Activated CD8-positive, alpha-beta T cell treated with anti-CD3 and anti-CD28 coated beads, Interleukin-2, amount 10 ng/mL, durations not matched to agents 7 days and 5 days (primary cell): ENCODE results near the gene FGF7. TPM values are rescaled to one million over a fixed set of nuclear protein-coding genes. Genes with fewer than 3 reads are reported as not detected.
A peak's percentile ranks its signal among the peaks of the same experiment; 100 is the strongest.
"Not testable (repeated sequence)": the region's sequence is repeated elsewhere in the genome, so short reads cannot be mapped to it uniquely, and the experiment has no call there.

ENCODE experiments used
- ATAC-seq: fragments of 150-1000 bp; cut with Tn5 transposase; one replicate; pipeline ENCODE4 v1.10.0; 2021; ENCODE audit warnings: moderate library complexity
- CTCF ChIA-PET: fragments of 350-600 bp; sonication (Branson Sonifier 250); formaldehyde crosslinking; loops from one replicate; lab custom pipeline; 2021; ENCODE audit warnings: antibody characterized with exemption; lab: Charles Lee
- POLR2A ChIA-PET: fragments of 350-600 bp; sonication (Branson Sonifier 250); formaldehyde crosslinking; loops from one replicate; lab custom pipeline; 2021; ENCODE audit warnings: antibody characterized with exemption; lab: Charles Lee
- DNase-seq: peaks from one replicate; pipeline ENCODE4 v3.0.0-alpha.2; 2020
- H3K27ac Mint-ChIP-seq: one replicate; pipeline ENCODE4 v1.8.0; 2021; ENCODE audit warnings: mild to moderate bottlenecking, mixed read lengths
- H3K27me3 Mint-ChIP-seq: one replicate; pipeline ENCODE4 v1.8.0; 2021; ENCODE audit warnings: low read depth, mixed read lengths
- H3K36me3 Mint-ChIP-seq: one replicate; pipeline ENCODE4 v1.8.0; 2021; ENCODE audit warnings: low read depth, mixed read lengths
- H3K4me1 Mint-ChIP-seq: one replicate; pipeline ENCODE4 v1.8.0; 2021; ENCODE audit warnings: low read depth, mixed read lengths
- H3K4me3 Mint-ChIP-seq: one replicate; pipeline ENCODE4 v1.8.0; 2021; ENCODE audit warnings: mild to moderate bottlenecking, mixed read lengths
- H3K9me3 Mint-ChIP-seq: one replicate; pipeline ENCODE4 v1.8.0; 2022; ENCODE audit warnings: mixed read lengths; ENCODE audit not compliant: insufficient read depth
- total RNA-seq, 2 experiments: library from RNA; stranded (reverse); gene quantifications; one replicate each; pipeline ENCODE4 v1.2.3, GENCODE V29; 2021

Gene FGF7
- total RNA-seq, 2 experiments from 2014 or later = 0.11 TPM; not detected in 1

- DNase-seq (no peak), ATAC-seq (no peak)
- POLR2A ChIA-PET = no interaction called here
- CTCF ChIA-PET = no interaction called here
- peaks cover 6% of the 10 kb centered on the region for H3K27me3 Mint-ChIP-seq
- H3K4me3 Mint-ChIP-seq = no peak overlapping the region
- H3K4me1 Mint-ChIP-seq = no peaks in the 10 kb centered on the region
- H3K36me3 Mint-ChIP-seq = no peaks in the 10 kb centered on the region
- no peak overlapping the region for H3K27ac Mint-ChIP-seq
- no peaks in the 10 kb centered on the region for H3K9me3 Mint-ChIP-seq
Measured at GRCh38 chr15:49441356-49441755, 18.3 kb downstream of the FGF7 start.

- DNase-seq (no peak), ATAC-seq (no peak)
- Mint-ChIP-seq H3K27me3 (peaks cover 7% of the 10 kb centered on the region), H3K4me1 (no peaks in the 10 kb centered on the region), H3K36me3 (no peaks in the 10 kb centered on the region), H3K9me3 (no peaks in the 10 kb centered on the region), H3K27ac (no peak overlapping the region), H3K4me3 (no peak overlapping the region)
- ChIA-PET POLR2A (no interaction called here), CTCF (no interaction called here)
Measured at GRCh38 chr15:49441816-49442215, 18.8 kb downstream of the FGF7 start.

GRCh38 chr15:49452595-49452994, 29.6 kb downstream of the FGF7 start:
- no peak overlapping the region for H3K4me3 Mint-ChIP-seq
- no peak overlapping the region for H3K27ac Mint-ChIP-seq
- CTCF ChIA-PET = no interaction called here
- H3K4me1 Mint-ChIP-seq = no peaks in the 10 kb centered on the region
- ATAC-seq (no peak), DNase-seq (no peak)
- H3K9me3 Mint-ChIP-seq = no peaks in the 10 kb centered on the region
- POLR2A ChIA-PET = no interaction called here
- H3K36me3 Mint-ChIP-seq = no peaks in the 10 kb centered on the region
- peaks cover 19% of the 10 kb centered on the region for H3K27me3 Mint-ChIP-seq

GRCh38 chr15:49456166-49456565, 33.1 kb downstream of the FGF7 start:
- ChIA-PET CTCF (interaction anchor here (1.1 kb wide), 1 partner anchor 15 kb away, joined by 3 read pairs; no protein-coding TSS in a partner anchor), POLR2A (no interaction called here)
- ATAC-seq = no peak
- H3K27ac Mint-ChIP-seq = no peak overlapping the region
- H3K27me3 Mint-ChIP-seq = peaks cover 21% of the 10 kb centered on the region
- H3K4me1 Mint-ChIP-seq = no peaks in the 10 kb centered on the region
- H3K36me3 Mint-ChIP-seq = no peaks in the 10 kb centered on the region
- no peak overlapping the region for H3K4me3 Mint-ChIP-seq
- DNase-seq = no peak
- H3K9me3 Mint-ChIP-seq = no peaks in the 10 kb centered on the region

- H3K4me1 Mint-ChIP-seq = no peaks in the 10 kb centered on the region
- POLR2A ChIA-PET = no interaction called here
- DNase-seq (no peak), ATAC-seq (no peak)
- CTCF ChIA-PET = no interaction called here
- H3K27me3 Mint-ChIP-seq = peaks cover 21% of the 10 kb centered on the region
- H3K9me3 Mint-ChIP-seq = no peaks in the 10 kb centered on the region
- H3K36me3 Mint-ChIP-seq = no peaks in the 10 kb centered on the region
- no peak overlapping the region for H3K27ac Mint-ChIP-seq
- H3K4me3 Mint-ChIP-seq = no peak overlapping the region
Measured at GRCh38 chr15:49458145-49458544, 35.1 kb downstream of the FGF7 start.

- H3K36me3 Mint-ChIP-seq = no peaks in the 10 kb centered on the region
- ATAC-seq (no peak), DNase-seq (no peak)
- ChIA-PET CTCF (interaction anchor here (1.6 kb wide), 1 partner anchor 11 kb away, joined by 3 read pairs; no protein-coding TSS in a partner anchor), POLR2A (no interaction called here)
- H3K9me3 Mint-ChIP-seq = no peaks in the 10 kb centered on the region
- H3K27ac Mint-ChIP-seq = no peak overlapping the region
- H3K4me1 Mint-ChIP-seq = no peaks in the 10 kb centered on the region
- no peak overlapping the region for H3K4me3 Mint-ChIP-seq
- H3K27me3 Mint-ChIP-seq = peaks cover 18% of the 10 kb centered on the region
Measured at GRCh38 chr15:49460411-49460941, 37.4 kb downstream of the FGF7 start.

- peaks cover 6% of the 10 kb centered on the region for H3K4me1 Mint-ChIP-seq
- CTCF ChIA-PET = interaction anchor here (2.0 kb wide), 1 partner anchor 9 kb away, joined by 10 read pairs; no protein-coding TSS in a partner anchor
- H3K27ac Mint-ChIP-seq = no peak overlapping the region
- ATAC-seq (no peak), DNase-seq (no peak)
- H3K4me3 Mint-ChIP-seq = no peak overlapping the region
- no peaks in the 10 kb centered on the region for H3K9me3 Mint-ChIP-seq
- POLR2A ChIA-PET = no interaction called here
- H3K36me3 Mint-ChIP-seq = no peaks in the 10 kb centered on the region
- peaks cover 11% of the 10 kb centered on the region for H3K27me3 Mint-ChIP-seq
Measured at GRCh38 chr15:49462232-49462844, 39.3 kb downstream of the FGF7 start.

- ChIA-PET CTCF (no interaction called here), POLR2A (no interaction called here)
- no peaks in the 10 kb centered on the region for H3K9me3 Mint-ChIP-seq
- no peak overlapping the region for H3K4me3 Mint-ChIP-seq
- no peaks in the 10 kb centered on the region for H3K36me3 Mint-ChIP-seq
- peaks cover 11% of the 10 kb centered on the region for H3K27me3 Mint-ChIP-seq
- ATAC-seq (no peak), DNase-seq (no peak)
- H3K27ac Mint-ChIP-seq = no peak overlapping the region
- peaks cover 6% of the 10 kb centered on the region for H3K4me1 Mint-ChIP-seq
Measured at GRCh38 chr15:49464522-49464921, 41.5 kb downstream of the FGF7 start.

GRCh38 chr15:49466119-49466518, 43.1 kb downstream of the FGF7 start:
- no peaks in the 10 kb centered on the region for H3K36me3 Mint-ChIP-seq
- POLR2A ChIA-PET = no interaction called here
- DNase-seq = no peak
- no peak overlapping the region for H3K27ac Mint-ChIP-seq
- H3K9me3 Mint-ChIP-seq = no peaks in the 10 kb centered on the region
- peaks cover 6% of the 10 kb centered on the region for H3K4me1 Mint-ChIP-seq
- ATAC-seq = no peak
- no peaks in the 10 kb centered on the region for H3K27me3 Mint-ChIP-seq
- CTCF ChIA-PET = interaction anchor here (0.6 kb wide), 1 partner anchor 613 kb away, joined by 3 read pairs; no protein-coding TSS in a partner anchor
- H3K4me3 Mint-ChIP-seq = no peak overlapping the region

GRCh38 chr15:49467746-49468480, 44.9 kb downstream of the FGF7 start:
- DNase-seq = no peak
- Mint-ChIP-seq H3K27me3 (peaks cover 6% of the 10 kb centered on the region), H3K36me3 (no peaks in the 10 kb centered on the region), H3K27ac (no peak overlapping the region), H3K9me3 (no peaks in the 10 kb centered on the region), H3K4me1 (peaks cover 8% of the 10 kb centered on the region), H3K4me3 (no peak overlapping the region)
- ChIA-PET POLR2A (interaction anchor here (0.6 kb wide), 1 partner anchor 539 kb away, joined by 3 read pairs; no protein-coding TSS in a partner anchor), CTCF (no interaction called here)
- no peak for ATAC-seq

- no peak for ATAC-seq
- CTCF ChIA-PET = no interaction called here
- Mint-ChIP-seq H3K27ac (no peak overlapping the region), H3K4me3 (no peak overlapping the region), H3K27me3 (peaks cover 6% of the 10 kb centered on the region), H3K4me1 (peaks cover 8% of the 10 kb centered on the region), H3K9me3 (no peaks in the 10 kb centered on the region), H3K36me3 (no peaks in the 10 kb centered on the region)
- POLR2A ChIA-PET = interaction anchor here (0.6 kb wide), 1 partner anchor 538 kb away, joined by 3 read pairs; no protein-coding TSS in a partner anchor
- no peak for DNase-seq
Measured at GRCh38 chr15:49468481-49468839, 45.4 kb downstream of the FGF7 start.

GRCh38 chr15:49471248-49471647, 48.2 kb downstream of the FGF7 start:
- POLR2A ChIA-PET, H3K4me3 Mint-ChIP-seq, H3K36me3 Mint-ChIP-seq, H3K27ac Mint-ChIP-seq, H3K9me3 Mint-ChIP-seq, H3K4me1 Mint-ChIP-seq, H3K27me3 Mint-ChIP-seq, ATAC-seq: not testable (repeated sequence)
- peak; percentile 47 for DNase-seq
- CTCF ChIA-PET = interaction anchor here (0.7 to 2.4 kb wide), 14 partner anchors 9 to 844 kb away, joined by 3 to 10 read pairs (median 4); partner anchors contain the start of genes FGF7 and SECISBP2L
